ENCODE measurements around the gene PCK2.
"Not testable (repeated sequence)": the region's sequence is repeated elsewhere in the genome, so short reads cannot be mapped to it uniquely, and the experiment has no call there.

PCK2 gene

GRCh38 chr14:24098229-24098926, 4.3 kb downstream of the PCK2 start:
- FAIRE-seq = no peak

GRCh38 chr14:24098927-24099813, 5.1 kb downstream of the PCK2 start:
- FAIRE-seq = no peak

- no peak for FAIRE-seq
These were observed 6.3 kb downstream of the PCK2 start for GRCh38 chr14:24100197-24100981.

GRCh38 chr14:24100982-24101494, 6.9 kb downstream of the PCK2 start:
- no peak for FAIRE-seq

- no peak for FAIRE-seq
These were observed 8.4 kb downstream of the PCK2 start for GRCh38 chr14:24102357-24103048.

- FAIRE-seq = no peak
These were observed 9.3 kb downstream of the PCK2 start for GRCh38 chr14:24103451-24103850.

GRCh38 chr14:24105609-24106239, 11.6 kb downstream of the PCK2 start:
- FAIRE-seq = not testable (repeated sequence)

GRCh38 chr14:24106672-24107271, 12.7 kb downstream of the PCK2 start:
- no peak for FAIRE-seq

- no peak for FAIRE-seq
These were observed 14.3 kb downstream of the PCK2 start for GRCh38 chr14:24108336-24108874.

GRCh38 chr14:24110060-24110459, 15.9 kb downstream of the PCK2 start:
- FAIRE-seq = no peak

- no peak for FAIRE-seq
These were observed 16.4 kb downstream of the PCK2 start for GRCh38 chr14:24110523-24110922.

- no peak for FAIRE-seq
These were observed 19.3 kb downstream of the PCK2 start for GRCh38 chr14:24113379-24113800.

- FAIRE-seq = no peak
These were observed 19.9 kb downstream of the PCK2 start for GRCh38 chr14:24113801-24114531.

GRCh38 chr14:24114532-24115421, 20.7 kb downstream of the PCK2 start, which contains the start of the genes DCAF11 and NRL:
TSS of gene DCAF11 (plus strand) at chr14:24114777. CDS start at chr14:24115595, 818 bp downstream.
TSS of gene NRL (minus strand) at chr14:24114949. CDS start at chr14:24082848, 32,101 bp downstream.
- peak; percentile 90 for FAIRE-seq

GRCh38 chr14:24115422-24116127, 21.5 kb downstream of the PCK2 start:
- FAIRE-seq = no peak

- no peak for FAIRE-seq
These were observed 22.2 kb downstream of the PCK2 start for GRCh38 chr14:24116128-24116814.

- no peak for FAIRE-seq
These were observed 23.1 kb downstream of the PCK2 start for GRCh38 chr14:24117179-24117578.

- no peak for FAIRE-seq
These were observed 25.6 kb downstream of the PCK2 start for GRCh38 chr14:24119691-24120090.

Measured in islet of Langerhans (tissue), 1 donor.